ENCODE measurements around the gene SYNE1. TPM values are rescaled to one million over a fixed set of nuclear protein-coding genes. Genes with fewer than 3 reads are reported as not detected.

SYNE1 gene
- total RNA-seq, 4 donors from 2014 or later, result 411 to 622 (median 490) TPM

- intact Hi-C loops (cut with DNase I), result no loop called here
- TF ChIP-seq CTCF (IDR thresholded peaks at IDR 0.05), result no peak
- TF ChIP-seq POLR2A (IDR thresholded peaks at IDR 0.05), result peak in 1 of 2 donors; percentile 92
- DNase-seq, result peak; percentile 87 to 88
- Histone ChIP-seq H3K4me3 (replicated peaks in 1 of 3) (peak overlapping the region in 2 of 3 donors; percentile 30 to 34), H3K4me1 (peaks cover 19 to 22% of the 10 kb centered on the region in 2 donors), H3K36me3 (peaks cover 2 to 11% of the 10 kb centered on the region in 2 donors), H3K27ac (peak overlapping the region; percentile 94 to 96 (median 94)), H3K9me3 (no peaks in the 10 kb centered on the region), H3K27me3 (no peaks in the 10 kb centered on the region)
- 12 to 19% methylated on average over 14 to 17 of the region's 17 CpGs for WGBS, 2 donors
These were observed 255.9 kb downstream of the SYNE1 start for GRCh38 chr6:152380993-152381898.

- Histone ChIP-seq H3K4me1 (peaks cover 19 to 22% of the 10 kb centered on the region in 2 donors), H3K27ac (peak overlapping the region; percentile 94 to 96 (median 94)), H3K27me3 (no peaks in the 10 kb centered on the region), H3K4me3 (replicated peaks in 1 of 3) (peak overlapping the region in 2 of 3 donors; percentile 30 to 34), H3K9me3 (no peaks in the 10 kb centered on the region), H3K36me3 (peaks cover 4 to 12% of the 10 kb centered on the region in 2 donors)
- intact Hi-C loops (cut with DNase I), result no loop called here
- WGBS, 2 donors, result 4 to 10% methylated on average over 5 of the region's 5 CpGs
- TF ChIP-seq CTCF (IDR thresholded peaks at IDR 0.05), result no peak
- peak in 1 of 2 donors; percentile 46 for TF ChIP-seq POLR2A (IDR thresholded peaks at IDR 0.05)
- DNase-seq, result no peak
These were observed 256.8 kb downstream of the SYNE1 start for GRCh38 chr6:152380351-152380767.

GRCh38 chr6:152379423-152379822, 257.7 kb downstream of the SYNE1 start:
- peaks cover 4 to 14% of the 10 kb centered on the region in 2 donors for H3K36me3 ChIP-seq
- no peak for TF ChIP-seq CTCF (IDR thresholded peaks at IDR 0.05)
- no peak for TF ChIP-seq POLR2A (IDR thresholded peaks at IDR 0.05)
- peak overlapping the region; percentile 94 to 96 (median 94) for H3K27ac ChIP-seq
- H3K27me3 ChIP-seq, result no peaks in the 10 kb centered on the region
- intact Hi-C loops (cut with DNase I), result no loop called here
- no peak for DNase-seq
- peak overlapping the region in 2 of 3 donors; percentile 30 to 34 for H3K4me3 ChIP-seq (replicated peaks in 1 of 3)
- peaks cover 19 to 22% of the 10 kb centered on the region in 2 donors for H3K4me1 ChIP-seq
- no peaks in the 10 kb centered on the region for H3K9me3 ChIP-seq

GRCh38 chr6:152378169-152378568, 259.0 kb downstream of the SYNE1 start:
- H3K27me3 ChIP-seq, result no peaks in the 10 kb centered on the region
- peaks cover 4 to 17% of the 10 kb centered on the region in 2 donors for H3K36me3 ChIP-seq
- peak overlapping the region; percentile 66 to 96 (median 94) for H3K27ac ChIP-seq
- intact Hi-C loops (cut with DNase I), result no loop called here
- 80 to 81% methylated on average over 4 of the region's 4 CpGs for whole genome bisulfite sequencing, 2 donors
- no peak for TF ChIP-seq CTCF (IDR thresholded peaks at IDR 0.05)
- TF ChIP-seq POLR2A (IDR thresholded peaks at IDR 0.05), result no peak
- H3K4me3 ChIP-seq (replicated peaks in 1 of 3), result no peak overlapping the region
- peaks cover 19 to 22% of the 10 kb centered on the region in 2 donors for H3K4me1 ChIP-seq
- DNase-seq, result no peak
- no peaks in the 10 kb centered on the region for H3K9me3 ChIP-seq

- no peak overlapping the region for H3K4me3 ChIP-seq (replicated peaks in 1 of 3)
- H3K4me1 ChIP-seq, result peaks cover 8 to 14% of the 10 kb centered on the region in 2 donors
- WGBS, 2 donors, result 91 to 92% methylated on average over 6 of the region's 6 CpGs
- peak in 1 of 2 donors; percentile 8 for TF ChIP-seq POLR2A (IDR thresholded peaks at IDR 0.05)
- no peak for TF ChIP-seq CTCF (IDR thresholded peaks at IDR 0.05)
- H3K9me3 ChIP-seq, result no peaks in the 10 kb centered on the region
- intact Hi-C loops (cut with DNase I), result no loop called here
- H3K36me3 ChIP-seq, result peaks cover 13 to 38% of the 10 kb centered on the region in 2 donors
- DNase-seq, result no peak
- peak overlapping the region in 1 of 3 donors; percentile 0 for H3K27ac ChIP-seq
- H3K27me3 ChIP-seq, result no peaks in the 10 kb centered on the region
These were observed 262.0 kb downstream of the SYNE1 start for GRCh38 chr6:152375197-152375596.
